ENCODE data around the gene CAPN2.

GRCh38 chr1:223760833-223761232 lies 48.5 kb downstream of the CAPN2 start:
- TF ChIP-seq, protein P1, sequence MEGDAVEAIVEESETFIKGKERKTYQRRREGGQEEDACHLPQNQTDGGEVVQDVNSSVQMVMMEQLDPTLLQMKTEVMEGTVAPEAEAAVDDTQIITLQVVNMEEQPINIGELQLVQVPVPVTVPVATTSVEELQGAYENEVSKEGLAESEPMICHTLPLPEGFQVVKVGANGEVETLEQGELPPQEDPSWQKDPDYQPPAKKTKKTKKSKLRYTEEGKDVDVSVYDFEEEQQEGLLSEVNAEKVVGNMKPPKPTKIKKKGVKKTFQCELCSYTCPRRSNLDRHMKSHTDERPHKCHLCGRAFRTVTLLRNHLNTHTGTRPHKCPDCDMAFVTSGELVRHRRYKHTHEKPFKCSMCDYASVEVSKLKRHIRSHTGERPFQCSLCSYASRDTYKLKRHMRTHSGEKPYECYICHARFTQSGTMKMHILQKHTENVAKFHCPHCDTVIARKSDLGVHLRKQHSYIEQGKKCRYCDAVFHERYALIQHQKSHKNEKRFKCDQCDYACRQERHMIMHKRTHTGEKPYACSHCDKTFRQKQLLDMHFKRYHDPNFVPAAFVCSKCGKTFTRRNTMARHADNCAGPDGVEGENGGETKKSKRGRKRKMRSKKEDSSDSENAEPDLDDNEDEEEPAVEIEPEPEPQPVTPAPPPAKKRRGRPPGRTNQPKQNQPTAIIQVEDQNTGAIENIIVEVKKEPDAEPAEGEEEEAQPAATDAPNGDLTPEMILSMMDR (IDR thresholded peaks at IDR 0.05) = no peak
- no peak for TF ChIP-seq EZH2 (IDR thresholded peaks at IDR 0.05; ENCODE audit: borderline replicate concordance, insufficient read depth, low read depth, low read length, poor library complexity, severe bottlenecking)
